ENCODE results near the gene TSPAN15. TPM values are rescaled to one million over a fixed set of nuclear protein-coding genes. Genes with fewer than 3 reads are reported as not detected.

Gene TSPAN15
- total and polyA plus RNA-seq, 3 donors from 2014 or later: 29.7 to 37.5 (median 35.3) TPM

- H3K4me3 ChIP-seq: no peak overlapping the region
- no peaks in the 10 kb centered on the region for H3K4me1 ChIP-seq
- no peaks in the 10 kb centered on the region for H3K36me3 ChIP-seq (ENCODE audit: low read depth, missing control alignments)
- H3K27me3 ChIP-seq: no peaks in the 10 kb centered on the region
- no peaks in the 10 kb centered on the region for H3K9me3 ChIP-seq
- intact Hi-C loops (cut with DNase I; ENCODE audit: low total_unique reads): no loop called here
- TF ChIP-seq CTCF (IDR thresholded peaks at IDR 0.05) (no peak), POLR2A (IDR thresholded peaks at IDR 0.05) (no peak)
- WGBS, 2 donors: 80 to 85% methylated on average over 6 of the region's 6 CpGs
- no peak for DNase-seq
- no peak overlapping the region for H3K27ac ChIP-seq
Measured at GRCh38 chr10:69481305-69481704, 30.0 kb downstream of the TSPAN15 start.

GRCh38 chr10:69481811-69482524 is 30.7 kb downstream of the TSPAN15 start:
- 90 to 96% methylated on average over 4 of the region's 4 CpGs for WGBS, 2 donors

GRCh38 chr10:69483963-69484362 is 32.7 kb downstream of the TSPAN15 start:
- Histone ChIP-seq H3K27ac (no peak overlapping the region), H3K4me3 (no peak overlapping the region), H3K36me3 (ENCODE audit: low read depth, missing control alignments) (no peaks in the 10 kb centered on the region), H3K4me1 (no peaks in the 10 kb centered on the region), H3K27me3 (no peaks in the 10 kb centered on the region), H3K9me3 (no peaks in the 10 kb centered on the region)
- TF ChIP-seq CTCF (IDR thresholded peaks at IDR 0.05): no peak
- TF ChIP-seq POLR2A (IDR thresholded peaks at IDR 0.05): no peak
- intact Hi-C loops (cut with DNase I; ENCODE audit: low total_unique reads): no loop called here
- no peak for DNase-seq
- 90 to 100% methylated on average over 3 to 5 of the region's 5 CpGs for WGBS, 2 donors

More at GRCh38 chr10:69481811-69482524, 30.7 kb downstream of the TSPAN15 start:
- intact Hi-C loops (cut with DNase I; ENCODE audit: low total_unique reads): no loop called here
- Histone ChIP-seq H3K27me3 (no peaks in the 10 kb centered on the region), H3K36me3 (ENCODE audit: low read depth, missing control alignments) (no peaks in the 10 kb centered on the region), H3K9me3 (no peaks in the 10 kb centered on the region), H3K4me1 (no peaks in the 10 kb centered on the region), H3K4me3 (no peak overlapping the region), H3K27ac (no peak overlapping the region)
- no peak for DNase-seq
- TF ChIP-seq CTCF (IDR thresholded peaks at IDR 0.05) (no peak), POLR2A (IDR thresholded peaks at IDR 0.05) (no peak)

- Histone ChIP-seq H3K4me1 (no peaks in the 10 kb centered on the region), H3K27ac (no peak overlapping the region), H3K4me3 (no peak overlapping the region), H3K27me3 (no peaks in the 10 kb centered on the region), H3K9me3 (no peaks in the 10 kb centered on the region), H3K36me3 (ENCODE audit: low read depth, missing control alignments) (no peaks in the 10 kb centered on the region)
- intact Hi-C loops (cut with DNase I; ENCODE audit: low total_unique reads): no loop called here
- 72 to 89% methylated on average over 5 to 7 of the region's 7 CpGs for WGBS, 2 donors
- DNase-seq: no peak
- TF ChIP-seq POLR2A (IDR thresholded peaks at IDR 0.05) (no peak), CTCF (IDR thresholded peaks at IDR 0.05) (no peak)
Measured at GRCh38 chr10:69484736-69485135, 33.5 kb downstream of the TSPAN15 start.

Data from testis (tissue), 3 donors.